ENCODE results near the gene ARPC3. TPM values are rescaled to one million over a fixed set of nuclear protein-coding genes. Genes with fewer than 3 reads are reported as not detected.

The ARPC3 gene
- total RNA-seq, 1 experiment from 2014 or later = 319 TPM

GRCh38 chr12:110403976-110404682 is 46.0 kb downstream of the ARPC3 start:
- DNase-seq (ENCODE audit: low read depth, low spot score) (peak; percentile 32), ATAC-seq (peak; percentile 79)
- Histone ChIP-seq H3K4me3 (ENCODE audit: low read depth in 2 of 2, low read length in 2 of 2) (peak overlapping the region; percentile 92 to 97), H3K27ac (ENCODE audit: low read length) (peak overlapping the region; percentile 100), H3K9me3 (ENCODE audit: control insufficient read depth, insufficient read depth, low read depth, low read length) (no peaks in the 10 kb centered on the region), H3K27me3 (ENCODE audit: control insufficient read depth, insufficient read depth, low read length) (no peaks in the 10 kb centered on the region), H3K4me1 (ENCODE audit: control insufficient read depth, insufficient read depth, low read length) (peaks cover 9% of the 10 kb centered on the region), H3K36me3 (ENCODE audit: control insufficient read depth, insufficient read depth, low read length) (peaks cover 6% of the 10 kb centered on the region; the same call in 1 of the 2 replicates)
- in situ Hi-C loops (cut with HindIII; ENCODE audit: low pct_unique_long_range_greater_than_20kb, low sequenced_read_pairs) = no loop called here
- TSS peak; percentile 89 for BruUV-seq (replicated peaks)
- POLR2A ChIA-PET = no interaction called here
- intact Hi-C loops (cut with micrococcal nuclease; ENCODE audit: unreplicated experiment) = no loop called here
- CTCF ChIA-PET = interaction anchor here (0.6 kb wide), 1 partner anchor 27 kb away, joined by 3 read pairs; no protein-coding TSS in a partner anchor
- TF ChIP-seq, protein P1, sequence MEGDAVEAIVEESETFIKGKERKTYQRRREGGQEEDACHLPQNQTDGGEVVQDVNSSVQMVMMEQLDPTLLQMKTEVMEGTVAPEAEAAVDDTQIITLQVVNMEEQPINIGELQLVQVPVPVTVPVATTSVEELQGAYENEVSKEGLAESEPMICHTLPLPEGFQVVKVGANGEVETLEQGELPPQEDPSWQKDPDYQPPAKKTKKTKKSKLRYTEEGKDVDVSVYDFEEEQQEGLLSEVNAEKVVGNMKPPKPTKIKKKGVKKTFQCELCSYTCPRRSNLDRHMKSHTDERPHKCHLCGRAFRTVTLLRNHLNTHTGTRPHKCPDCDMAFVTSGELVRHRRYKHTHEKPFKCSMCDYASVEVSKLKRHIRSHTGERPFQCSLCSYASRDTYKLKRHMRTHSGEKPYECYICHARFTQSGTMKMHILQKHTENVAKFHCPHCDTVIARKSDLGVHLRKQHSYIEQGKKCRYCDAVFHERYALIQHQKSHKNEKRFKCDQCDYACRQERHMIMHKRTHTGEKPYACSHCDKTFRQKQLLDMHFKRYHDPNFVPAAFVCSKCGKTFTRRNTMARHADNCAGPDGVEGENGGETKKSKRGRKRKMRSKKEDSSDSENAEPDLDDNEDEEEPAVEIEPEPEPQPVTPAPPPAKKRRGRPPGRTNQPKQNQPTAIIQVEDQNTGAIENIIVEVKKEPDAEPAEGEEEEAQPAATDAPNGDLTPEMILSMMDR (IDR thresholded peaks at IDR 0.05) = no peak
- TF ChIP-seq, protein P2, sequence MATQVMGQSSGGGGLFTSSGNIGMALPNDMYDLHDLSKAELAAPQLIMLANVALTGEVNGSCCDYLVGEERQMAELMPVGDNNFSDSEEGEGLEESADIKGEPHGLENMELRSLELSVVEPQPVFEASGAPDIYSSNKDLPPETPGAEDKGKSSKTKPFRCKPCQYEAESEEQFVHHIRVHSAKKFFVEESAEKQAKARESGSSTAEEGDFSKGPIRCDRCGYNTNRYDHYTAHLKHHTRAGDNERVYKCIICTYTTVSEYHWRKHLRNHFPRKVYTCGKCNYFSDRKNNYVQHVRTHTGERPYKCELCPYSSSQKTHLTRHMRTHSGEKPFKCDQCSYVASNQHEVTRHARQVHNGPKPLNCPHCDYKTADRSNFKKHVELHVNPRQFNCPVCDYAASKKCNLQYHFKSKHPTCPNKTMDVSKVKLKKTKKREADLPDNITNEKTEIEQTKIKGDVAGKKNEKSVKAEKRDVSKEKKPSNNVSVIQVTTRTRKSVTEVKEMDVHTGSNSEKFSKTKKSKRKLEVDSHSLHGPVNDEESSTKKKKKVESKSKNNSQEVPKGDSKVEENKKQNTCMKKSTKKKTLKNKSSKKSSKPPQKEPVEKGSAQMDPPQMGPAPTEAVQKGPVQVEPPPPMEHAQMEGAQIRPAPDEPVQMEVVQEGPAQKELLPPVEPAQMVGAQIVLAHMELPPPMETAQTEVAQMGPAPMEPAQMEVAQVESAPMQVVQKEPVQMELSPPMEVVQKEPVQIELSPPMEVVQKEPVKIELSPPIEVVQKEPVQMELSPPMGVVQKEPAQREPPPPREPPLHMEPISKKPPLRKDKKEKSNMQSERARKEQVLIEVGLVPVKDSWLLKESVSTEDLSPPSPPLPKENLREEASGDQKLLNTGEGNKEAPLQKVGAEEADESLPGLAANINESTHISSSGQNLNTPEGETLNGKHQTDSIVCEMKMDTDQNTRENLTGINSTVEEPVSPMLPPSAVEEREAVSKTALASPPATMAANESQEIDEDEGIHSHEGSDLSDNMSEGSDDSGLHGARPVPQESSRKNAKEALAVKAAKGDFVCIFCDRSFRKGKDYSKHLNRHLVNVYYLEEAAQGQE (IDR thresholded peaks at IDR 0.05; ENCODE audit: insufficient read depth in 1 of 2, low read depth in 2 of 2, low read length in 1 of 2) = no peak
- TF ChIP-seq TCF7L2 (IDR thresholded peaks at IDR 0.05; ENCODE audit: low read depth, low read length) = no peak
- TF ChIP-seq POLR2AphosphoS5 (IDR thresholded peaks at IDR 0.05; ENCODE audit: low read depth, low read length) = peak; percentile 56
- TF ChIP-seq SIN3A (IDR thresholded peaks at IDR 0.05; ENCODE audit: borderline replicate concordance, insufficient read depth, low read depth, low read length) = no peak

DNA sequence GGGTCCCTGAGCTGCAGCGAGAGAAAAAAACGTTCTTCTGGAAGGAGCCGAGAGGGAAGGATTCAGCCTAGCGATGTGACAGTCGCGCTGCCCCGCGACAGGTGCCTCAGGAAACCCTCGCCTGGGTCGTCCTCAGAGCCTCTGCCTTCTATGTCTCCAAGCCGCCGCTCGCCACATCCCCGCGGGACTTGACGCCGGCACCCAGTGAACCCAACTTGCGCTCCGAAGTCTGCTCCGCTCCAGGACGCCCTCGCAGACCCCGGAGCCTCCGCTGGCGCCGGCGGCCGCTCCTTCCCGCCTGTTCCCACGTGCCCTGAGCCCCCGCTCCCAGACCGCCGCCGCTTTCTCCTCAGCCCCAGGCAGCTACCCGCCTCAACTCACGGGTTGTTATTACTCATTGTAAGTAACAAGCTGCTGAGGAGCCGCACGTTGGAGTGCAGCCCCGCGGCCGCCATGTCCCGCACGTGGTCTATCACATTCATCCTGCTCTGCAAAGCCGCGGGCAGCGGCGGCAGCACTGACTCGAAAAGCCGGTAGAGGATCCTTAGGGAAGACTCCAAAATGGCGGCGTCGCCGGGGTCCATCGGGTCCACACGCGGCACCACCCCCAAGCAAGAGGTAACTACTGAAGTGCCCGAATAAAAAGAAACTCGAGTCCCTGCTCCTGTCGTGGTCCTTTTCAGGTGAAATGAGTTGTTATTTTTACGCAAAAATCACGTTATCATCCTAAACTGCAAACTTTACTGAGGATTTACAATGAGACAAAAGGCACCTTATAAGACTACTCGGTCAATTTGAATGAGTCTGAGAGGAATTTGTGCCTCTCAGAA is 46.8 kb downstream of the ARPC3 start, which contains the start of gene ANAPC7:
Gene ANAPC7, minus strand, starts transcription at position 563 of the 830 bp plus-strand sequence. Its CDS starts 81 bp downstream, at position 482.
- CTCF ChIA-PET = no interaction called here
- Histone ChIP-seq H3K27me3 (ENCODE audit: control insufficient read depth, insufficient read depth, low read length) (no peaks in the 10 kb centered on the region), H3K4me3 (ENCODE audit: low read depth in 2 of 2, low read length in 2 of 2) (peak within 1 kb of the TSS; percentile 92 to 97), H3K36me3 (ENCODE audit: control insufficient read depth, insufficient read depth, low read length) (peaks cover 6% of the 10 kb centered on the region; the same call in 1 of the 2 replicates), H3K27ac (ENCODE audit: low read length) (peak within 1 kb of the TSS; percentile 100), H3K4me1 (ENCODE audit: control insufficient read depth, insufficient read depth, low read length) (peaks cover 9% of the 10 kb centered on the region), H3K9me3 (ENCODE audit: control insufficient read depth, insufficient read depth, low read depth, low read length) (no peaks in the 10 kb centered on the region)
- TSS peak; percentile 91 for BruUV-seq (replicated peaks)
- in situ Hi-C loops (cut with HindIII; ENCODE audit: low pct_unique_long_range_greater_than_20kb, low sequenced_read_pairs) = no loop called here
- ATAC-seq (peak; percentile 94), DNase-seq (ENCODE audit: low read depth, low spot score) (peak; percentile 43)
- POLR2A ChIA-PET = no interaction called here
- intact Hi-C loops (cut with micrococcal nuclease; ENCODE audit: unreplicated experiment) = no loop called here
- TF ChIP-seq POLR2AphosphoS5 (IDR thresholded peaks at IDR 0.05; ENCODE audit: low read depth, low read length) = peak; percentile 62
- TF ChIP-seq TCF7L2 (IDR thresholded peaks at IDR 0.05; ENCODE audit: low read depth, low read length) = no peak
- TF ChIP-seq, protein P1 (IDR thresholded peaks at IDR 0.05) = no peak
- TF ChIP-seq SIN3A (IDR thresholded peaks at IDR 0.05; ENCODE audit: borderline replicate concordance, insufficient read depth, low read depth, low read length) = peak; percentile 5; the same call in 1 of the 2 replicates
- TF ChIP-seq, protein P2 (IDR thresholded peaks at IDR 0.05; ENCODE audit: insufficient read depth in 1 of 2, low read depth in 2 of 2, low read length in 1 of 2) = no peak; a peak in 1 of 4 replicates
